MM.1S (cell line): ENCODE data around the gene CRIP2.

Experiments
- DNase-seq: peaks from one replicate; pipeline ENCODE4 v3.0.0-alpha.2; 2015
- H2AFZ ChIP-seq: fragments of 300-600 bp; sonication (generic); 2 replicates; pipeline ENCODE4 v1.6.0; 2016; ENCODE audit warnings: antibody characterized with exemption, low read length
- H3F3A ChIP-seq: fragments of 300-600 bp; sonication (generic); 2 replicates; pipeline ENCODE4 v1.6.1; 2016; ENCODE audit warnings: mild to moderate bottlenecking, antibody characterized with exemption, low read length, moderate library complexity, mixed read lengths; ENCODE audit not compliant: insufficient read depth
- H3K27ac ChIP-seq: fragments of 300-600 bp; sonication (generic); 2 replicates; pipeline ENCODE4 v1.5.1; 2016; ENCODE audit warnings: mild to moderate bottlenecking, low read length
- H3K27me3 ChIP-seq: fragments of 300-600 bp; sonication (generic); replicated peaks from 2 replicates; pipeline ENCODE4 v1.6.0; 2016; ENCODE audit warnings: low read length; ENCODE audit not compliant: insufficient read depth
- H3K36me3 ChIP-seq: fragments of 300-600 bp; sonication (generic); replicated peaks from 2 replicates; pipeline ENCODE4 v1.6.1; 2016; ENCODE audit warnings: mild to moderate bottlenecking, low read length, mixed read lengths; ENCODE audit not compliant: insufficient read depth
- H3K4me1 ChIP-seq: fragments of 300-600 bp; sonication (generic); 2 replicates; pipeline ENCODE4 v1.6.1; 2016; ENCODE audit warnings: low read length, mixed read lengths
- H3K4me2 ChIP-seq: fragments of 300-600 bp; sonication (generic); 2 replicates; pipeline ENCODE4 v1.6.0; 2016; ENCODE audit warnings: low read depth, low read length
- H3K4me3 ChIP-seq: fragments of 300-600 bp; sonication (generic); 2 replicates; pipeline ENCODE4 v1.5.1; 2016; ENCODE audit warnings: low read length, mixed read lengths
- H3K79me2 ChIP-seq: fragments of 300-600 bp; sonication (generic); 2 replicates; pipeline ENCODE4 v1.6.1; 2016; ENCODE audit warnings: mixed run types, low read length, mixed read lengths
- H3K9ac ChIP-seq: fragments of 300-600 bp; sonication (generic); 2 replicates; pipeline ENCODE4 v1.6.1; 2016; ENCODE audit warnings: low read length, mixed read lengths
- H3K9me2 ChIP-seq: fragments of 300-600 bp; sonication (generic); replicated peaks from 2 replicates; pipeline ENCODE4 v1.6.1; 2016; ENCODE audit warnings: mild to moderate bottlenecking, low read length, mixed read lengths; ENCODE audit not compliant: insufficient read depth
- H3K9me3 ChIP-seq: fragments of 300-600 bp; sonication (generic); replicated peaks from 2 replicates; pipeline ENCODE4 v1.6.1; 2016; ENCODE audit warnings: mild to moderate bottlenecking, low read length, mixed read lengths; ENCODE audit not compliant: insufficient read depth
- H4K20me1 ChIP-seq: fragments of 300-600 bp; sonication (generic); 2 replicates; pipeline ENCODE4 v1.6.1; 2016; ENCODE audit warnings: mild to moderate bottlenecking, low read length, moderate library complexity, mixed read lengths; ENCODE audit not compliant: insufficient read depth
- CTCF ChIP-seq: fragments of 300-600 bp; sonication (generic); IDR thresholded peaks from 2 replicates; pipeline ENCODE4 v1.5.1; 2016; ENCODE audit warnings: antibody characterized with exemption, low read length, mixed read lengths
- EZH2 ChIP-seq: fragments of 300-600 bp; sonication (generic); optimal IDR thresholded peaks from 2 replicates; pipeline ENCODE3; 2017; ENCODE audit warnings: low read depth, mild to moderate bottlenecking, antibody characterized with exemption, low read length, mixed read lengths
- EZH2phosphoT487 ChIP-seq: fragments of 300-600 bp; sonication (generic); IDR thresholded peaks from 2 replicates; pipeline ENCODE4 v1.6.1; 2018; ENCODE audit warnings: antibody characterized with exemption, low read length

Gene CRIP2

GRCh38 chr14:105432657-105433056, 42.0 kb upstream of the CRIP2 start:
- H2AFZ ChIP-seq, result no peak overlapping the region
- no peaks in the 10 kb centered on the region for H3K27me3 ChIP-seq
- H3F3A ChIP-seq, result no peaks in the 10 kb centered on the region; the same call in 1 of the 2 replicates
- H3K4me2 ChIP-seq, result no peak overlapping the region
- H3K36me3 ChIP-seq, result no peaks in the 10 kb centered on the region
- H3K9ac ChIP-seq, result no peak overlapping the region
- DNase-seq, result no peak
- no peaks in the 10 kb centered on the region for H3K9me2 ChIP-seq
- no peaks in the 10 kb centered on the region for H4K20me1 ChIP-seq
- TF ChIP-seq EZH2phosphoT487 (no peak), EZH2 (no peak), CTCF (no peak)
- no peaks in the 10 kb centered on the region for H3K9me3 ChIP-seq
- no peak overlapping the region for H3K27ac ChIP-seq
- H3K4me1 ChIP-seq, result no peaks in the 10 kb centered on the region
- peaks cover 30% of the 10 kb centered on the region for H3K79me2 ChIP-seq
- no peak overlapping the region for H3K4me3 ChIP-seq

DNA sequence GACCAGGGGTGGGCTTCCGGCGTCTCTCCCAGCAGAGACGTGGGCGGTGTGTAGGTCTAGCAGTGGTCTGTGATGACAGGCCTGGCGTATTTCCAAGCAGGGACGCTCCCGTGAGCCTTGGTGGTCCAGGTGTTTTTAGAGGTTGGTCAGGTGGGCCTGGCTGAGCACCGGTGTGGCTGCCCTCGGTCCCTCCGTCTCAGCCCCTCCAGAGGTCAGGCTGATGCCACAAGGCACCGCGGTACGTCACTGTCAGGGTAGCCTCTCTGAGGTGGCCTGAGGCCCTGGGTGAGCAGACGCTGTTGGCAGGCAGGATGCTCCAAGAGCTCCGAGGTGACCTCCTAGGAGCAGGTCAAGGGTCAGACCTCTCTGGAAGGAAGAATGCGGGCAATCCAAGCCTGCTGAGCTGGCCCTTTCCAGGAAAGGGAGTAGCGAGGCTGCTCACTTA, 41.4 kb upstream of the CRIP2 start:
- Histone ChIP-seq H2AFZ (no peak overlapping the region), H3K4me1 (no peaks in the 10 kb centered on the region), H3K4me2 (no peak overlapping the region), H4K20me1 (no peaks in the 10 kb centered on the region), H3K9ac (no peak overlapping the region), H3K9me2 (no peaks in the 10 kb centered on the region), H3K27ac (no peak overlapping the region), H3K27me3 (no peaks in the 10 kb centered on the region), H3K4me3 (no peak overlapping the region), H3K9me3 (no peaks in the 10 kb centered on the region), H3K79me2 (peaks cover 35% of the 10 kb centered on the region), H3F3A (no peaks in the 10 kb centered on the region; the same call in 1 of the 2 replicates), H3K36me3 (no peaks in the 10 kb centered on the region)
- no peak for TF ChIP-seq EZH2phosphoT487
- TF ChIP-seq EZH2, result no peak
- no peak for TF ChIP-seq CTCF
- no peak for DNase-seq

- TF ChIP-seq EZH2phosphoT487 (no peak), EZH2 (no peak), CTCF (no peak)
- H3K4me2 ChIP-seq, result no peak overlapping the region
- H2AFZ ChIP-seq, result no peak overlapping the region
- H3K27me3 ChIP-seq, result no peaks in the 10 kb centered on the region
- peaks cover 35% of the 10 kb centered on the region for H3K79me2 ChIP-seq
- DNase-seq, result no peak
- H3K36me3 ChIP-seq, result no peaks in the 10 kb centered on the region
- no peaks in the 10 kb centered on the region; the same call in 1 of the 2 replicates for H3F3A ChIP-seq
- no peak overlapping the region for H3K9ac ChIP-seq
- H3K27ac ChIP-seq, result no peak overlapping the region
- no peak overlapping the region for H3K4me3 ChIP-seq
- no peaks in the 10 kb centered on the region for H3K4me1 ChIP-seq
- H3K9me3 ChIP-seq, result no peaks in the 10 kb centered on the region
- H3K9me2 ChIP-seq, result no peaks in the 10 kb centered on the region
- H4K20me1 ChIP-seq, result no peaks in the 10 kb centered on the region
Observed at GRCh38 chr14:105436402-105436801, 38.2 kb upstream of the CRIP2 start.
